Bronchial epithelial cell (primary cell): ENCODE measurements around the gene CHRM2. TPM values are rescaled to one million over a fixed set of nuclear protein-coding genes. Genes with fewer than 3 reads are reported as not detected.
"Not testable (repeated sequence)": the region's sequence is repeated elsewhere in the genome, so short reads cannot be mapped to it uniquely, and the experiment has no call there.

Source experiments
- DNase-seq: peaks from one replicate; pipeline ENCODE4 v3.0.0-alpha.2; 2010; ENCODE audit warnings: low read depth
- FAIRE-seq: peaks from 2 replicates; lab custom pipeline; 2011; peaks lifted over from hg19 to GRCh38; lab: Jason Lieb, UNC
- H3K27me3 ChIP-seq: 2 replicates; pipeline ENCODE4 v1.5.1; 2011; ENCODE audit warnings: low read length; ENCODE audit not compliant: control insufficient read depth, insufficient read depth
- H3K36me3 ChIP-seq: 2 replicates; pipeline ENCODE4 v1.5.1; 2011; ENCODE audit warnings: low read length; ENCODE audit not compliant: control insufficient read depth, insufficient read depth
- H3K4me3 ChIP-seq: 2 replicates; pipeline ENCODE4 v1.5.1; 2011; ENCODE audit warnings: mild to moderate bottlenecking, low read depth, low read length, control low read depth
- total RNA-seq: library from RNA; depleted of rRNA; stranded (reverse); fragments of >200 nt; gene quantifications from 2 replicates; pipeline ENCODE4 v1.2.1, GENCODE V29; 2014
- TF ChIP-seq, protein P1 (sequence below): IDR thresholded peaks from 2 replicates; pipeline ENCODE4 v1.5.1; 2011; ENCODE audit warnings: mild to moderate bottlenecking, moderate library complexity, low read length, control low read depth, inconsistent platforms; ENCODE audit not compliant: insufficient read depth, severe bottlenecking

Gene CHRM2
- 0.26 TPM in 1 of 2 replicates, not detected in the other for total RNA-seq

DNA sequence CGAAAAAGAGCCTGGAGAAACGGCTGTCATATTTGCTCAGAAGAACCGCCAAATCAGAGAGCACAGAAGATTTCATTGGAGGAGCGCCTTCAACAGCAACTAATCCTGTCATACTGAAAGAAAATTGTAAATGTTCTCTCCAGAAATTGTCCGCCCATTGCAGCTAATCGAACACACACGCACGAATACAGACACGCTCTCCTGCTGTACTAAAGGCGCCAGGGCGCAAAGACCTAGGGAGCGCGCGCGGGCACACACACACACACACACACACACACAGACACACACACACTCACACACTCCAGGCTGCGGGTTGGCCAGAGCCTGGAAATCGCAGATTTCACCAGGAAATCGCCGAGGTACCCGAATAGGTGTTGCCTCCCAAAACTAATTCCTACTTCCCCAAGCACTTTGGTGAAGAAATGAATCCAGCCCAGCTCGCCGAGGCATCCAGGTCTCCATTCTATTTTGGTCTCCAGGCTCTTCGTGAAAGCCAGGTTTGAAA, at the start of gene CHRM2:
CHRM2 (plus strand) TSS at position 157 of the 505 bp plus-strand sequence. CDS start 146,214 bp downstream, outside the sequence.
- TF ChIP-seq, protein P1, sequence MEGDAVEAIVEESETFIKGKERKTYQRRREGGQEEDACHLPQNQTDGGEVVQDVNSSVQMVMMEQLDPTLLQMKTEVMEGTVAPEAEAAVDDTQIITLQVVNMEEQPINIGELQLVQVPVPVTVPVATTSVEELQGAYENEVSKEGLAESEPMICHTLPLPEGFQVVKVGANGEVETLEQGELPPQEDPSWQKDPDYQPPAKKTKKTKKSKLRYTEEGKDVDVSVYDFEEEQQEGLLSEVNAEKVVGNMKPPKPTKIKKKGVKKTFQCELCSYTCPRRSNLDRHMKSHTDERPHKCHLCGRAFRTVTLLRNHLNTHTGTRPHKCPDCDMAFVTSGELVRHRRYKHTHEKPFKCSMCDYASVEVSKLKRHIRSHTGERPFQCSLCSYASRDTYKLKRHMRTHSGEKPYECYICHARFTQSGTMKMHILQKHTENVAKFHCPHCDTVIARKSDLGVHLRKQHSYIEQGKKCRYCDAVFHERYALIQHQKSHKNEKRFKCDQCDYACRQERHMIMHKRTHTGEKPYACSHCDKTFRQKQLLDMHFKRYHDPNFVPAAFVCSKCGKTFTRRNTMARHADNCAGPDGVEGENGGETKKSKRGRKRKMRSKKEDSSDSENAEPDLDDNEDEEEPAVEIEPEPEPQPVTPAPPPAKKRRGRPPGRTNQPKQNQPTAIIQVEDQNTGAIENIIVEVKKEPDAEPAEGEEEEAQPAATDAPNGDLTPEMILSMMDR, result no peak
- peak; percentile 7 for FAIRE-seq
- H3K27me3 ChIP-seq, result peaks cover 18% of the 10 kb centered on the region
- H3K4me3 ChIP-seq, result no peak within 1 kb of the TSS
- no peaks in the 10 kb centered on the region for H3K36me3 ChIP-seq
- no peak for DNase-seq

GRCh38 chr7:136831398-136831797, 37.1 kb upstream of the CHRM2 start:
- H3K27me3 ChIP-seq, H3K36me3 ChIP-seq, DNase-seq, H3K4me3 ChIP-seq, FAIRE-seq: not testable (repeated sequence)

DNA sequence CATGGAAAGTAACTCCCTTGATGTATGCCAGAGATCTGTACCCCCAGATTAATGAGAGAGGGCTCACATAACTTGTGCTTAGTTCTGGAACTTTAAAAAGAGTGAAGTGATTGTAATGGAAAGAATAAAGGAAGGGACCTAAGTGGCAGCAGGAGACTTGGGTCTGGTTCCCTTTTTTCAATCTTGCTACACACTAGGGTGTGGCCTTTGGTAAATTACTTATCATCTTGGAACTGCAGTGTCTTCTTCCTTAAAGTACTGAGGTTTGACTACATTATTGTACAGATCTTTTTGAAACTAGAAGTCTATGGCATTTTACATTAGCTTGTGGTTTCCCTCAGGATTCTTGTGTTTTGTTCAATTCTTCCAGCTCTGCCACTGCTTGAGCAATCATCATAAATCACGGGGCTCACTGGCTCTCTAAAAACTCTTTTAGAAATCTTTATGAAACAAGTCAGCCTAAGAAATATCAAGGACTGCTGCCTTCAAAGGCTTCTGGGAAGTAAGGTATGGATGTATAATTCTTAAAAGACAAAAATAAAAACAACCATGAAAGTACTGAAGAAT, 22.5 kb upstream of the CHRM2 start:
- no peak overlapping the region for H3K4me3 ChIP-seq
- TF ChIP-seq, protein P1, result no peak
- FAIRE-seq, result no peak
- H3K36me3 ChIP-seq, result no peaks in the 10 kb centered on the region
- no peaks in the 10 kb centered on the region for H3K27me3 ChIP-seq
- DNase-seq, result no peak

- Histone ChIP-seq H3K27me3 (no peaks in the 10 kb centered on the region), H3K4me3 (no peak overlapping the region), H3K36me3 (no peaks in the 10 kb centered on the region)
- FAIRE-seq (no peak), DNase-seq (no peak)
- TF ChIP-seq, protein P1, result no peak
These were observed 20.6 kb upstream of the CHRM2 start for GRCh38 chr7:136847858-136848257.

DNA sequence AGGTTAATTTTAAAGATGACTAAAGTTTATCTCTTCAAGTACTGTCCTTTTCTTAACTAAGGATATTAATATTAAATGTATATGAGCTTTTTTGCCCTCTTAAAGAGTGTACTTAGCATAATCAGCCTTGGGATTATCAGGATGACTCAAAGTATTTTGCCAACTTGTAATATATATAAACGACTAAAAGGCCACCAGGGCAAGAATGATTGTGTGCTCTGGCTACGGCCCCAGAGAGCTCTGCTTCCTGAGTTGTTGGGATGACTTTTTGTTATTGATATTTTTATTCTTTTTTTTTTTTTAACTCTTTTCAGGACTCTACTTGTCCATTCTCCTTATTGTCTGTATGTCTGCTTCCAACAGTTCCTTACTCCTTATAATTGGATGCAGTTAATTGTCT, 14.8 kb upstream of the CHRM2 start:
- Histone ChIP-seq H3K27me3 (no peaks in the 10 kb centered on the region), H3K4me3 (no peak overlapping the region), H3K36me3 (no peaks in the 10 kb centered on the region)
- TF ChIP-seq, protein P1, result no peak
- FAIRE-seq (no peak), DNase-seq (no peak)

DNA sequence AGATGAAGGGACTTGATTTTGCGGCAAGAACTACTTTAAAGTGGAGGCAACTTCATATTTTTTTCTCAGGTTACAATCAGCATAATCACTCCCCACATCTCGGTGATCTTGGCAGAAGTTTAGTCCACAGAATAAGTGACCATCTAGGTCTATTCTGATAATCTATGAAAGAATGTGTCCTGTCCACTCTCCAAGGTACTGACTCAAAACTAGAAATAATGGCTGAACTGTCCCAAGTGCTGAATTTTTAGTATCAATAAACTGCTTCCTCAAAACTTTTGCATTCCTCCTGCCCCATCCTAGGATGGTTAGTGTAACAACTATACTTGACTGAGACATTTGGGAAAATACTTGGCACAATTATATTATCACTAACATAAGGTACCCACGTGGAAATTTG, 10.9 kb upstream of the CHRM2 start:
- Histone ChIP-seq H3K4me3 (no peak overlapping the region), H3K36me3 (no peaks in the 10 kb centered on the region), H3K27me3 (no peaks in the 10 kb centered on the region)
- DNase-seq, result peak; percentile 31
- TF ChIP-seq, protein P1, result no peak
- no peak for FAIRE-seq
